Skin epidermis (tissue), 12 donors: ENCODE measurements around the gene KCNJ6.
"Not testable (repeated sequence)": the region's sequence is repeated elsewhere in the genome, so short reads cannot be mapped to it uniquely, and the experiment has no call there.

Source experiments
- H3K27ac ChIP-seq, 21 experiments: fragments of 200-600 bp; sonication (generic) in 11 of 21; one replicate each; pipeline ENCODE4 v1.5.0; 2020; ENCODE audit warnings: mild to moderate bottlenecking in 3 of 21, inconsistent platforms in 2 of 21, moderate library complexity in 2 of 21
- H3K4me3 ChIP-seq, 7 experiments: fragments of 200-600 bp; sonication (generic) in 2 of 7; one replicate each; pipeline ENCODE4 v1.5.0; 2020; ENCODE audit warnings: inconsistent platforms in 2 of 7, mild to moderate bottlenecking in 2 of 7, moderate library complexity in 1 of 7

KCNJ6 gene

GRCh38 chr21:37790905-37791304, 125.4 kb downstream of the KCNJ6 start:
- no peak overlapping the region for H3K4me3 ChIP-seq
- no peak overlapping the region for H3K27ac ChIP-seq

GRCh38 chr21:37788503-37788902, 127.8 kb downstream of the KCNJ6 start:
- no peak overlapping the region for H3K4me3 ChIP-seq

GRCh38 chr21:37787456-37787855, 128.8 kb downstream of the KCNJ6 start:
- Histone ChIP-seq H3K4me3 (no peak overlapping the region), H3K27ac (no peak overlapping the region)

More at GRCh38 chr21:37788503-37788902, 127.8 kb downstream of the KCNJ6 start:
- H3K27ac ChIP-seq = no peak overlapping the region

GRCh38 chr21:37784591-37785318, 131.5 kb downstream of the KCNJ6 start:
- Histone ChIP-seq H3K27ac (no peak overlapping the region), H3K4me3 (no peak overlapping the region)

GRCh38 chr21:37783016-37783415, 133.2 kb downstream of the KCNJ6 start:
- Histone ChIP-seq H3K27ac (no peak overlapping the region), H3K4me3 (no peak overlapping the region)

GRCh38 chr21:37780991-37781983, 135.0 kb downstream of the KCNJ6 start:
- H3K27ac ChIP-seq = no peak overlapping the region
- H3K4me3 ChIP-seq = no peak overlapping the region

GRCh38 chr21:37771181-37771580, 145.1 kb downstream of the KCNJ6 start:
- Histone ChIP-seq H3K27ac (no peak overlapping the region), H3K4me3 (no peak overlapping the region)

- Histone ChIP-seq H3K4me3 (no peak overlapping the region), H3K27ac (no peak overlapping the region)
Measured at GRCh38 chr21:37770461-37770860, 145.8 kb downstream of the KCNJ6 start.

- H3K4me3 ChIP-seq = no peak overlapping the region
- H3K27ac ChIP-seq = no peak overlapping the region
Measured at GRCh38 chr21:37769656-37770055, 146.6 kb downstream of the KCNJ6 start.

GRCh38 chr21:37767984-37768383, 148.3 kb downstream of the KCNJ6 start:
- no peak overlapping the region for H3K27ac ChIP-seq
- H3K4me3 ChIP-seq = no peak overlapping the region

GRCh38 chr21:37766129-37766528, 150.1 kb downstream of the KCNJ6 start:
- H3K4me3 ChIP-seq = no peak overlapping the region
- H3K27ac ChIP-seq = peak overlapping the region in 3 of 21 experiments; percentile 29 to 35 (median 35)

- H3K4me3 ChIP-seq = no peak overlapping the region
- peak overlapping the region in 6 of 21 experiments; percentile 23 to 61 (median 33) for H3K27ac ChIP-seq
Measured at GRCh38 chr21:37765221-37765900, 150.9 kb downstream of the KCNJ6 start.

GRCh38 chr21:37764691-37765090, 151.6 kb downstream of the KCNJ6 start:
- Histone ChIP-seq H3K4me3 (no peak overlapping the region), H3K27ac (peak overlapping the region in 5 of 21 experiments; percentile 15 to 48 (median 23))

- no peak overlapping the region for H3K4me3 ChIP-seq
- H3K27ac ChIP-seq = peak overlapping the region in 3 of 21 experiments; percentile 6 to 51 (median 29)
Measured at GRCh38 chr21:37763298-37763697, 153.0 kb downstream of the KCNJ6 start.

- H3K4me3 ChIP-seq = no peak overlapping the region
- no peak overlapping the region for H3K27ac ChIP-seq
Measured at GRCh38 chr21:37762606-37763005, 153.7 kb downstream of the KCNJ6 start.

- not testable (repeated sequence) for H3K4me3 ChIP-seq
Measured at GRCh38 chr21:37761406-37761805, 154.9 kb downstream of the KCNJ6 start.

GRCh38 chr21:37759777-37760176, 156.5 kb downstream of the KCNJ6 start:
- Histone ChIP-seq H3K4me3 (no peak overlapping the region), H3K27ac (no peak overlapping the region)

More at GRCh38 chr21:37761406-37761805, 154.9 kb downstream of the KCNJ6 start:
- not testable (repeated sequence) for H3K27ac ChIP-seq

- Histone ChIP-seq H3K27ac (no peak overlapping the region), H3K4me3 (no peak overlapping the region)
Measured at GRCh38 chr21:37758982-37759381, 157.3 kb downstream of the KCNJ6 start.

- H3K27ac ChIP-seq = no peak overlapping the region
- H3K4me3 ChIP-seq = no peak overlapping the region
Measured at GRCh38 chr21:37757606-37758376, 158.5 kb downstream of the KCNJ6 start.
